Esophagus muscularis mucosa (tissue), 4 donors: Measurements from ENCODE around the gene PEX14. TPM values are rescaled to one million over a fixed set of nuclear protein-coding genes. Genes with fewer than 3 reads are reported as not detected.

Experiments used
- DNase-seq: peaks from one replicate; pipeline ENCODE4 v3.0.0-alpha.2; 2017; ENCODE audit errors: extremely low spot score
- H3K27ac ChIP-seq, 4 donors: fragments of 200-600 bp; sonication (generic); replicated peaks in 1 of 4; 1 replicate in 3 of 4; 2 replicates in 1 of 4; pipeline ENCODE4 v1.5.1; 2016 to 2019; ENCODE audit warnings: mild to moderate bottlenecking in 1 of 4
- H3K27me3 ChIP-seq, 4 donors: fragments of 200-600 bp; sonication (generic); one replicate each; pipeline versions ENCODE4 v1.5.1 to v1.6.0; 2016 to 2019
- H3K36me3 ChIP-seq, 4 donors: fragments of 200-600 bp; sonication (generic); one replicate each; pipeline ENCODE4 v1.5.1; 2016 to 2019
- H3K4me1 ChIP-seq, 4 donors: fragments of 200-600 bp; sonication (generic); one replicate each; pipeline ENCODE4 v1.5.1; 2016 to 2019
- H3K4me3 ChIP-seq, 4 donors: fragments of 200-600 bp; sonication (generic); 1 replicate in 2 of 4; 2 replicates in 2 of 4; pipeline ENCODE4 v1.5.1; 2016 to 2019; ENCODE audit warnings: mild to moderate bottlenecking in 4 of 4, moderate library complexity in 1 of 4
- H3K9me3 ChIP-seq, 4 donors: fragments of 200-600 bp; sonication (generic); 1 replicate in 3 of 4; 2 replicates in 1 of 4; pipeline ENCODE4 v1.5.1; 2016 to 2019
- CTCF ChIP-seq, 3 experiments: fragments of 200-600 bp in 2 of 3; fragments of 450-650 bp in 1 of 3; sonication (generic) in 2 of 3; IDR thresholded peaks; one replicate each; pipeline ENCODE4 v1.5.1; 2017 to 2019; ENCODE audit warnings: antibody characterized with exemption in 3 of 3, mild to moderate bottlenecking in 2 of 3, moderate library complexity in 1 of 3
- EP300 ChIP-seq: sonication (generic); formaldehyde crosslinking; IDR thresholded peaks from one replicate; pipeline ENCODE4 v1.6.1; 2017; ENCODE audit warnings: antibody characterized with exemption
- POLR2A ChIP-seq: fragments of 450-650 bp; IDR thresholded peaks from one replicate; pipeline ENCODE4 v1.6.1; 2017; ENCODE audit warnings: antibody characterized with exemption, moderate library complexity, mild to moderate bottlenecking, low read depth
- POLR2AphosphoS5 ChIP-seq, 2 donors: sonication (generic); formaldehyde crosslinking; IDR thresholded peaks; one replicate each; pipeline ENCODE4 v1.6.1; 2017; ENCODE audit warnings: antibody characterized with exemption in 2 of 2
- WGBS: methylation state at CpG from one replicate; pipeline ENCODE4 v1.1.5; 2018; 5-methylcytosine and 5-hydroxymethylcytosine counted together
- intact Hi-C: fragments of 100-400 bp; cut with DNase I; formaldehyde crosslinking; loops from one replicate; pipeline ENCODE4 v1.15.1; 2023
- total RNA-seq, 4 donors: library from RNA; depleted of rRNA; stranded (reverse); fragments of >200 nt; gene quantifications; one replicate each; pipeline versions ENCODE4 v1.1.0 to v1.2.1, GENCODE V29; 2016

The PEX14 gene
- total RNA-seq, 4 donors from 2014 or later, result 16.2 to 24.2 (median 20.1) TPM

GRCh38 chr1:10522322-10522860 is 47.6 kb downstream of the PEX14 start:
- Histone ChIP-seq H3K36me3 (no peaks in the 10 kb centered on the region), H3K27ac (peak overlapping the region in 2 of 4 donors; percentile 5 to 13), H3K4me3 (no peak overlapping the region), H3K27me3 (no peaks in the 10 kb centered on the region), H3K9me3 (no peaks in the 10 kb centered on the region), H3K4me1 (peaks cover 5 to 28% (median 22%) of the 10 kb centered on the region in 4 donors)
- WGBS, result 58% methylated on average over 3 of the region's 3 CpGs
- intact Hi-C loops, result no loop called here
- no peak for DNase-seq
- TF ChIP-seq EP300 (no peak), CTCF (IDR thresholded peaks at IDR 0.05) (no peak), POLR2A (no peak), POLR2AphosphoS5 (IDR thresholded peaks at IDR 0.05) (no peak)

GRCh38 chr1:10525208-10525607 is 50.5 kb downstream of the PEX14 start:
- no peaks in the 10 kb centered on the region for H3K27me3 ChIP-seq
- no peak for DNase-seq
- 97% methylated on average over 5 of the region's 5 CpGs for WGBS
- H3K4me3 ChIP-seq, result no peak overlapping the region
- no peak overlapping the region for H3K27ac ChIP-seq
- H3K36me3 ChIP-seq, result no peaks in the 10 kb centered on the region
- TF ChIP-seq CTCF (IDR thresholded peaks at IDR 0.05) (no peak), POLR2AphosphoS5 (IDR thresholded peaks at IDR 0.05) (no peak), POLR2A (no peak), EP300 (no peak)
- peaks cover 17 to 44% (median 39%) of the 10 kb centered on the region in 4 donors for H3K4me1 ChIP-seq
- no peaks in the 10 kb centered on the region for H3K9me3 ChIP-seq
- intact Hi-C loops, result no loop called here

GRCh38 chr1:10528066-10529014 is 53.6 kb downstream of the PEX14 start:
- H3K36me3 ChIP-seq, result no peaks in the 10 kb centered on the region
- no peaks in the 10 kb centered on the region for H3K9me3 ChIP-seq
- H3K4me1 ChIP-seq, result peaks cover 26 to 45% (median 42%) of the 10 kb centered on the region in 4 donors
- 34% methylated on average over 13 of the region's 13 CpGs for WGBS
- intact Hi-C loops, result no loop called here
- no peaks in the 10 kb centered on the region for H3K27me3 ChIP-seq
- TF ChIP-seq EP300 (peak; percentile 48), POLR2AphosphoS5 (IDR thresholded peaks at IDR 0.05) (peak; percentile 57 to 76), POLR2A (no peak)
- H3K27ac ChIP-seq, result peak overlapping the region; percentile 69 to 77 (median 72)
- peak overlapping the region; percentile 11 to 33 (median 18) for H3K4me3 ChIP-seq
- no peak for DNase-seq

- 79% methylated on average over 12 of the region's 12 CpGs for WGBS
- intact Hi-C loops, result no loop called here
- H3K4me1 ChIP-seq, result peaks cover 26 to 45% (median 42%) of the 10 kb centered on the region in 4 donors
Measured at GRCh38 chr1:10529091-10529490, 54.3 kb downstream of the PEX14 start.

GRCh38 chr1:10529765-10530164 is 55.0 kb downstream of the PEX14 start:
- no peaks in the 10 kb centered on the region for H3K27me3 ChIP-seq
- no peaks in the 10 kb centered on the region for H3K36me3 ChIP-seq
- DNase-seq, result no peak
- peaks cover 26 to 45% (median 42%) of the 10 kb centered on the region in 4 donors for H3K4me1 ChIP-seq
- intact Hi-C loops, result loop anchor here (5.0 kb wide), 1 partner anchor 103 kb away; no protein-coding TSS in a partner anchor
- TF ChIP-seq CTCF (IDR thresholded peaks at IDR 0.05), result no peak
- no peak for TF ChIP-seq EP300
- TF ChIP-seq POLR2A, result no peak
- no peak for TF ChIP-seq POLR2AphosphoS5 (IDR thresholded peaks at IDR 0.05)
- 42% methylated on average over 3 of the region's 3 CpGs for WGBS
- H3K4me3 ChIP-seq, result no peak overlapping the region
- no peaks in the 10 kb centered on the region for H3K9me3 ChIP-seq
- H3K27ac ChIP-seq, result peak overlapping the region in 3 of 4 donors; percentile 71 to 77 (median 72)

More at GRCh38 chr1:10529091-10529490, 54.3 kb downstream of the PEX14 start:
- Histone ChIP-seq H3K27me3 (no peaks in the 10 kb centered on the region), H3K27ac (peak overlapping the region; percentile 69 to 77 (median 72)), H3K9me3 (no peaks in the 10 kb centered on the region), H3K36me3 (no peaks in the 10 kb centered on the region), H3K4me3 (peak overlapping the region in 1 of 4 donors; percentile 21)
- TF ChIP-seq POLR2A (no peak), EP300 (no peak), POLR2AphosphoS5 (IDR thresholded peaks at IDR 0.05) (peak in 1 of 2 donors; percentile 34)
- DNase-seq, result no peak
